ENCODE data around the gene TDRD9.
"Not testable (repeated sequence)": the region's sequence is repeated elsewhere in the genome, so short reads cannot be mapped to it uniquely, and the experiment has no call there.

The TDRD9 gene

GRCh38 chr14:103928011-103928890 is at the start of gene TDRD9:
Gene TDRD9, plus strand, starts transcription at chr14:103928456. Its CDS starts 54 bp downstream, at chr14:103928510.
- FAIRE-seq: no peak

- FAIRE-seq: no peak
Observed at GRCh38 chr14:103879118-103879569, 49.1 kb upstream of the TDRD9 start.

GRCh38 chr14:103879570-103880347 is 48.5 kb upstream of the TDRD9 start:
- no peak for FAIRE-seq

- no peak for FAIRE-seq
Observed at GRCh38 chr14:103880348-103881267, 47.6 kb upstream of the TDRD9 start.

GRCh38 chr14:103881268-103882201 is 46.7 kb upstream of the TDRD9 start:
- FAIRE-seq: no peak

GRCh38 chr14:103882503-103883262 is 45.6 kb upstream of the TDRD9 start:
- FAIRE-seq: no peak

- no peak for FAIRE-seq
Observed at GRCh38 chr14:103883263-103883523, 45.1 kb upstream of the TDRD9 start.

- no peak for FAIRE-seq
Observed at GRCh38 chr14:103884854-103885253, 43.4 kb upstream of the TDRD9 start.

- FAIRE-seq: no peak
Observed at GRCh38 chr14:103885509-103885932, 42.7 kb upstream of the TDRD9 start.

GRCh38 chr14:103886304-103887169 is 41.7 kb upstream of the TDRD9 start:
- FAIRE-seq: no peak

GRCh38 chr14:103887170-103887501 is 41.1 kb upstream of the TDRD9 start:
- FAIRE-seq: no peak

GRCh38 chr14:103887557-103888115 is 40.6 kb upstream of the TDRD9 start:
- no peak for FAIRE-seq

GRCh38 chr14:103889002-103889312 is 39.3 kb upstream of the TDRD9 start:
- not testable (repeated sequence) for FAIRE-seq

- no peak for FAIRE-seq
Observed at GRCh38 chr14:103889313-103890051, 38.8 kb upstream of the TDRD9 start.

- no peak for FAIRE-seq
Observed at GRCh38 chr14:103890052-103890371, 38.2 kb upstream of the TDRD9 start.

GRCh38 chr14:103890821-103891666 is 37.2 kb upstream of the TDRD9 start:
- no peak for FAIRE-seq

- no peak for FAIRE-seq
Observed at GRCh38 chr14:103891667-103892215, 36.5 kb upstream of the TDRD9 start.

GRCh38 chr14:103892247-103892646 is 36.0 kb upstream of the TDRD9 start:
- no peak for FAIRE-seq
